ENCODE results near the gene SAMSN1. TPM values are rescaled to one million over a fixed set of nuclear protein-coding genes. Genes with fewer than 3 reads are reported as not detected.

Gene SAMSN1
- total and polyA plus RNA-seq, 10 donors: 24.8 to 79.2 (median 47.1) TPM

- Histone ChIP-seq H3K4me1 (peaks cover 0 to 4% (median 0%) of the 10 kb centered on the region in 6 donors), H3K4me3 (no peak overlapping the region), H3K27ac (no peak overlapping the region), H3K9me3 (no peaks in the 10 kb centered on the region), H3K36me3 (peaks cover 0 to 53% (median 0%) of the 10 kb centered on the region in 6 donors), H3K27me3 (replicated peaks in 1 of 7) (no peaks in the 10 kb centered on the region)
- TF ChIP-seq POLR2A (IDR thresholded peaks at IDR 0.05) (no peak), POLR2AphosphoS5 (IDR thresholded peaks at IDR 0.05) (no peak)
- TF ChIP-seq, protein P1, sequence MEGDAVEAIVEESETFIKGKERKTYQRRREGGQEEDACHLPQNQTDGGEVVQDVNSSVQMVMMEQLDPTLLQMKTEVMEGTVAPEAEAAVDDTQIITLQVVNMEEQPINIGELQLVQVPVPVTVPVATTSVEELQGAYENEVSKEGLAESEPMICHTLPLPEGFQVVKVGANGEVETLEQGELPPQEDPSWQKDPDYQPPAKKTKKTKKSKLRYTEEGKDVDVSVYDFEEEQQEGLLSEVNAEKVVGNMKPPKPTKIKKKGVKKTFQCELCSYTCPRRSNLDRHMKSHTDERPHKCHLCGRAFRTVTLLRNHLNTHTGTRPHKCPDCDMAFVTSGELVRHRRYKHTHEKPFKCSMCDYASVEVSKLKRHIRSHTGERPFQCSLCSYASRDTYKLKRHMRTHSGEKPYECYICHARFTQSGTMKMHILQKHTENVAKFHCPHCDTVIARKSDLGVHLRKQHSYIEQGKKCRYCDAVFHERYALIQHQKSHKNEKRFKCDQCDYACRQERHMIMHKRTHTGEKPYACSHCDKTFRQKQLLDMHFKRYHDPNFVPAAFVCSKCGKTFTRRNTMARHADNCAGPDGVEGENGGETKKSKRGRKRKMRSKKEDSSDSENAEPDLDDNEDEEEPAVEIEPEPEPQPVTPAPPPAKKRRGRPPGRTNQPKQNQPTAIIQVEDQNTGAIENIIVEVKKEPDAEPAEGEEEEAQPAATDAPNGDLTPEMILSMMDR (IDR thresholded peaks at IDR 0.05 in 8 of 11, conservative IDR thresholded peaks at IDR 0.05 in 3 of 11): no peak
- 86 to 97% (median 94%) methylated on average over 5 of the region's 5 CpGs for WGBS, 5 donors
- DNase-seq: no peak
- intact Hi-C loops (cut with DNase I; ENCODE audit: low total_unique reads): no loop called here
These were observed 57.4 kb downstream of the SAMSN1 start for GRCh38 chr21:14488672-14489204.

DNA sequence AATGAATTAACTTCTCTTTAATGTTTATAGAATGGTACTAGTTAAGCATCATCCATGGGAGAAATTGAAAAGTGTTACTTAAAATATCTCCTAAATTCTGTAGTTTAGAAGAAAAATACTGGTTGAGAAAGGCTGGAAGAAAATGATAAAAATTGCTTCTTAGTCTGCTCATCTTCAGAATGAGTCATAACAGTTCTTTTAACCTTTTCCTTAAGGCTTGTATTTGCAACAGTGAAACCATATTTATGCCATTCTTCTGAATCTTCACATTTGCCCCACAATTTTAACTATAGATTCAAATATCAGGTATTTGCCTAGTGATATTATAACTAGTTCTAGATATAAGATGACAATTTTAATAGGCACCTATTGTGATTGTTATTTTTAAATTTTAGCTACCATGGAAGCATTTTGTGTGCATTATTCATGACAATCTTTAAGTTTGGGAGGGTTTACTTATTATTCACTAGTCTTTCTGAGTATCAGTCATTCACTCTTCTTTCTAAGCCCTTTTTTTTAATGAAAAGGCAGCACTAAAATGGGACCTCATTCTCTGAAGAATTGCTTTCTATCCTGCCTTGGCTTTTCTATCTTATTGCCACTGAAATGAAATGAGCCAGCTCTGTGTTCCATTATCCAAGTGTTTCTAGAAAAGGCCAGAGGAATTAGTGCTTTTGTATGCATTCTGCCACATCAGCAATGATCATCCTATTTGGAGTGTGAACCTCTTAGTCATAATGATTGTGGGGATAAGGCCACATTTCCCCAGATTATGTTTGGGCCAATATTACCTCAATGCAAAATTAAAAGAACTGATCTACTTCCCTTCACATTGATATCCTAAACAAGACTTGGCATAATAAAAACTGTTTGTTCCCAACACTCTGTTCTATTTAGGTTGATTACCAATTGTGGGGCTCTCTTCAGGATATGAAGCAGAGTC is 58.4 kb downstream of the SAMSN1 start:
- no peaks in the 10 kb centered on the region for H3K27me3 ChIP-seq (replicated peaks in 1 of 7)
- peaks cover 4 to 14% (median 9%) of the 10 kb centered on the region in 6 donors for H3K4me1 ChIP-seq
- no peak overlapping the region for H3K27ac ChIP-seq
- no peak for DNase-seq
- no peak overlapping the region for H3K4me3 ChIP-seq
- TF ChIP-seq POLR2A (IDR thresholded peaks at IDR 0.05) (no peak), POLR2AphosphoS5 (IDR thresholded peaks at IDR 0.05) (no peak)
- TF ChIP-seq, protein P1 (IDR thresholded peaks at IDR 0.05 in 8 of 11, conservative IDR thresholded peaks at IDR 0.05 in 3 of 11): no peak
- H3K9me3 ChIP-seq: no peaks in the 10 kb centered on the region
- intact Hi-C loops (cut with DNase I; ENCODE audit: low total_unique reads): no loop called here
- peaks cover 0 to 46% (median 0%) of the 10 kb centered on the region in 6 donors for H3K36me3 ChIP-seq

DNA sequence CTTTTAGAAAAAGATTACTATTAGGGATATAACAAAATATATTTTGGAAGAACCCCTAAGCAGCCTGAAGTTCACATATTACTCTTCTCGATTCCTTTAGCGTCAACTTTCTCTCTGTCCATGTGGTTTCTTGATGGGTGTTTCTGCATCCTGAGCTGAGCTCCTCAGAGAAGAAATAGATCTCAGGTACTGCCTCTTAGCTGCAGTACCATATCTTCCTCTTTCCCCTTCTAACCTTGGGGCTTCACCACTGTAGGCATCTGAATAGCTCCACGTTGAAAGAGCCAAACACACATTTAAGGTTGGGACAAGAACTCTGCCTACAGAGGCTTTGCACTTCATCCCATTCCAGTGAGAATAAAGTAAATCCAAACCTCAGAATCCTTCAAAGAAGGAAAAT is 59.2 kb downstream of the SAMSN1 start:
- TF ChIP-seq POLR2A (IDR thresholded peaks at IDR 0.05) (no peak), POLR2AphosphoS5 (IDR thresholded peaks at IDR 0.05) (no peak)
- TF ChIP-seq, protein P1 (IDR thresholded peaks at IDR 0.05 in 8 of 11, conservative IDR thresholded peaks at IDR 0.05 in 3 of 11): no peak
- peaks cover 10 to 23% (median 17%) of the 10 kb centered on the region in 6 donors for H3K4me1 ChIP-seq
- H3K27me3 ChIP-seq (replicated peaks in 1 of 7): no peaks in the 10 kb centered on the region
- no peak for DNase-seq
- intact Hi-C loops (cut with DNase I; ENCODE audit: low total_unique reads): no loop called here
- WGBS, 5 donors: 84 to 91% (median 89%) methylated on average over 3 of the region's 3 CpGs
- no peak overlapping the region for H3K4me3 ChIP-seq
- no peaks in the 10 kb centered on the region for H3K9me3 ChIP-seq
- no peak overlapping the region for H3K27ac ChIP-seq
- peaks cover 0 to 44% (median 0%) of the 10 kb centered on the region in 6 donors for H3K36me3 ChIP-seq
